Loucy (cell line): Measurements from ENCODE around the gene FBRS.
A peak's percentile ranks its signal among the peaks of the same experiment; 100 is the strongest.

ENCODE experiments used
- H2AFZ ChIP-seq: fragments of 200-600 bp; sonication (generic); 2 replicates; pipeline ENCODE4 v1.6.0; 2016; ENCODE audit warnings: antibody characterized with exemption, mild to moderate bottlenecking, low read length, moderate library complexity
- H3F3A ChIP-seq: fragments of 200-600 bp; 2 replicates; pipeline ENCODE4 v1.6.0; 2016; ENCODE audit warnings: antibody characterized with exemption, low read depth, mild to moderate bottlenecking
- H3K27me3 ChIP-seq: fragments of 200-600 bp; sonication (generic); 2 replicates; pipeline ENCODE4 v1.6.1; 2014; ENCODE audit warnings: low read length, mild to moderate bottlenecking; ENCODE audit not compliant: insufficient read depth, poor library complexity, severe bottlenecking
- H3K36me3 ChIP-seq: fragments of 200-600 bp; sonication (generic); 2 replicates; pipeline ENCODE4 v1.6.1; 2016; ENCODE audit warnings: low read length; ENCODE audit not compliant: insufficient read depth
- H3K4me1 ChIP-seq: fragments of 200-600 bp; sonication (generic); 2 replicates; pipeline ENCODE4 v1.5.1; 2014; ENCODE audit warnings: low read length, mild to moderate bottlenecking; ENCODE audit not compliant: insufficient read depth, poor library complexity, severe bottlenecking
- H3K4me2 ChIP-seq: fragments of 200-600 bp; sonication (generic); 2 replicates; pipeline ENCODE4 v1.6.0; 2014; ENCODE audit warnings: antibody characterized with exemption, low read length, low read depth, mild to moderate bottlenecking; ENCODE audit not compliant: poor library complexity, severe bottlenecking
- H3K4me3 ChIP-seq: fragments of 200-600 bp; sonication (generic); 2 replicates; pipeline ENCODE4 v1.5.1; 2014; ENCODE audit warnings: low read length, mild to moderate bottlenecking, mixed read lengths; ENCODE audit not compliant: poor library complexity, severe bottlenecking
- H3K79me2 ChIP-seq: fragments of 200-600 bp; sonication (generic); 2 replicates; pipeline ENCODE4 v1.6.1; 2014; ENCODE audit warnings: low read length; ENCODE audit not compliant: insufficient read depth
- H3K9ac ChIP-seq: fragments of 200-600 bp; sonication (generic); 2 replicates; pipeline ENCODE4 v1.6.0; 2014; ENCODE audit warnings: mild to moderate bottlenecking, low read depth, low read length, moderate library complexity; ENCODE audit not compliant: poor library complexity, severe bottlenecking
- H3K9me2 ChIP-seq: fragments of 200-600 bp; sonication (generic); replicated peaks from 2 replicates; pipeline ENCODE4 v1.6.1; 2016; ENCODE audit warnings: low read depth, low read length, mixed read lengths
- H3K9me3 ChIP-seq: fragments of 200-600 bp; sonication (generic); 2 replicates; pipeline ENCODE4 v1.6.1; 2014; ENCODE audit warnings: mild to moderate bottlenecking, antibody characterized with exemption, low read length, low read depth; ENCODE audit not compliant: insufficient read depth
- H4K20me1 ChIP-seq: fragments of 200-600 bp; sonication (generic); 2 replicates; pipeline ENCODE4 v1.6.0; 2014; ENCODE audit warnings: antibody characterized with exemption, low read length, mild to moderate bottlenecking; ENCODE audit not compliant: insufficient read depth, poor library complexity, severe bottlenecking
- EZH2phosphoT487 ChIP-seq: fragments of 200-600 bp; IDR thresholded peaks from 2 replicates; pipeline ENCODE4 v1.6.1; 2018; ENCODE audit warnings: antibody characterized with exemption, mild to moderate bottlenecking, moderate library complexity, borderline replicate concordance
- TF ChIP-seq, protein P1 (sequence below): fragments of 200-600 bp; sonication (generic); conservative IDR thresholded peaks from 2 replicates; pipeline ENCODE4 v1.5.1; 2014; ENCODE audit warnings: mild to moderate bottlenecking, antibody characterized with exemption, low read length

FBRS gene

DNA sequence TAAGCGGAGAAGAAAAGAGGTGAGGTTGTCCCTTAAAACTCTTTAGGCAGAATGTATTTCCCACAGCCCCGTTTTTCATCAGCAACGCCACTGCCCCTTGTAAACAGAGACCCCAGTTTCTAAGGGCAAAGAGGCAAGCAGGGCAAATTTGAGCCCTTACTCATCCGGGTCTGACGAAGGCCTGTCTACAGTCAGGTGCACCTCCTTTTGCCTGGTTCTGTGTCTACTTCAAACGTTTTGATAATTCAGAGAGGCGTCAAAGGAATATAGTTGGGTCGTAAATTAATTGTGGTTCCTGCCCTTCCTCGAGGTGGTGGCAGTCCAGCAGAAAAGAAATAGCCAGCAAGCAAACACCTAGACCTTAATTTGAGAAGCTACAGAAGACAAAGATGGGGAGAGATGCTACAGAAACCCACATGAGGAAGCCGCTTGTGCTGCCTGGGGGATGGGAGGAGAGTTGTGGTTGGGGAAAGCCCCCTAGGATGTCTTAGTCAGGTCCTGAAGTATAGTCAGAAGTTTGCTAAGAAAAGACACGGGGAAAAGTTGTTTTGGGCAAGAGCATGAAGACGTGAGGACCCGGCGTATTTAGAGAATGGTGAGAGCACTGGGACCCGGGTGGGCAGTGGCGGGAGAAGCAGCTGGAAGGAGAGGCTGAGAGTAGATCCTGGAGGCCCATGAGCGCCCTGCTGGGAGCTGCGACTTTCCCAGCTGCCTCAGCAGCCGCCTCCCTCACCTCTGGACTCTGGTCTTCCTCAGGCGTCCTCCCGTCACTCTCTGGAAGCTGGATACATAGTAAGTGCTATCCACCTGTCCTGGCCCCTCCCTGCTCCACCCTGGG lies 2.4 kb downstream of the FBRS start:
- Histone ChIP-seq H3F3A (peaks cover 4% of the 10 kb centered on the region; the same call in 1 of the 2 replicates), H3K4me3 (peak overlapping the region; percentile 74), H3K9me2 (no peaks in the 10 kb centered on the region), H3K9ac (peak overlapping the region; percentile 93), H2AFZ (no peak overlapping the region), H3K27me3 (no peaks in the 10 kb centered on the region), H3K9me3 (no peaks in the 10 kb centered on the region), H3K36me3 (peaks cover 43% of the 10 kb centered on the region; the same call in 1 of the 2 replicates), H3K4me2 (peak overlapping the region; percentile 99), H3K79me2 (peaks cover 58% of the 10 kb centered on the region), H4K20me1 (peaks cover 46% of the 10 kb centered on the region), H3K4me1 (peaks cover 29% of the 10 kb centered on the region)
- TF ChIP-seq EZH2phosphoT487, result no peak
- TF ChIP-seq, protein P1, sequence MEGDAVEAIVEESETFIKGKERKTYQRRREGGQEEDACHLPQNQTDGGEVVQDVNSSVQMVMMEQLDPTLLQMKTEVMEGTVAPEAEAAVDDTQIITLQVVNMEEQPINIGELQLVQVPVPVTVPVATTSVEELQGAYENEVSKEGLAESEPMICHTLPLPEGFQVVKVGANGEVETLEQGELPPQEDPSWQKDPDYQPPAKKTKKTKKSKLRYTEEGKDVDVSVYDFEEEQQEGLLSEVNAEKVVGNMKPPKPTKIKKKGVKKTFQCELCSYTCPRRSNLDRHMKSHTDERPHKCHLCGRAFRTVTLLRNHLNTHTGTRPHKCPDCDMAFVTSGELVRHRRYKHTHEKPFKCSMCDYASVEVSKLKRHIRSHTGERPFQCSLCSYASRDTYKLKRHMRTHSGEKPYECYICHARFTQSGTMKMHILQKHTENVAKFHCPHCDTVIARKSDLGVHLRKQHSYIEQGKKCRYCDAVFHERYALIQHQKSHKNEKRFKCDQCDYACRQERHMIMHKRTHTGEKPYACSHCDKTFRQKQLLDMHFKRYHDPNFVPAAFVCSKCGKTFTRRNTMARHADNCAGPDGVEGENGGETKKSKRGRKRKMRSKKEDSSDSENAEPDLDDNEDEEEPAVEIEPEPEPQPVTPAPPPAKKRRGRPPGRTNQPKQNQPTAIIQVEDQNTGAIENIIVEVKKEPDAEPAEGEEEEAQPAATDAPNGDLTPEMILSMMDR, result no peak

DNA sequence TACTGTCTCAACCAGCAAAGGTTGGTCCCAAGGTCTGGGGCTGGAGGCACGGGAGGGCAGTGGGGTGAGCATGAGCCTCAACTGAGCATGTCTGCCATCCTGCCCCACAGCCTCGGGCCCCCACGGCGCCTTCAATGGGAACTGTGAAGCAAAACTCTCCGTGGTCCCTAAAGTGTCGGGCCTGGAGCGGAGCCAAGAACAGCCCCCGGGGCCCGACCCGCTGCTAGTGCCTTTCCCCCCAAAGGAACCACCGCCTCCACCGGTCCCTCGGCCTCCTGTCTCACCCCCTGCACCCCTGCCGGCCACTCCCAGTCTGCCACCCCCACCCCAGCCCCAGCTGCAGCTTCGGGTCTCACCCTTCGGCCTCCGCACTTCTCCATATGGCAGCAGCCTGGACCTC lies 4.2 kb downstream of the FBRS start:
- peak overlapping the region; percentile 99 for H3K4me2 ChIP-seq
- H2AFZ ChIP-seq, result no peak overlapping the region
- H3K27me3 ChIP-seq, result no peaks in the 10 kb centered on the region
- H3K9ac ChIP-seq, result peak overlapping the region; percentile 93
- H4K20me1 ChIP-seq, result peaks cover 46% of the 10 kb centered on the region
- no peak overlapping the region for H3K4me3 ChIP-seq
- peaks cover 2% of the 10 kb centered on the region; the same call in 1 of the 2 replicates for H3F3A ChIP-seq
- no peaks in the 10 kb centered on the region for H3K9me2 ChIP-seq
- H3K9me3 ChIP-seq, result no peaks in the 10 kb centered on the region
- TF ChIP-seq, protein P1, result no peak
- no peak for TF ChIP-seq EZH2phosphoT487
- peaks cover 26% of the 10 kb centered on the region for H3K4me1 ChIP-seq
- H3K36me3 ChIP-seq, result peaks cover 57% of the 10 kb centered on the region; the same call in 1 of the 2 replicates
- H3K79me2 ChIP-seq, result peaks cover 58% of the 10 kb centered on the region

DNA sequence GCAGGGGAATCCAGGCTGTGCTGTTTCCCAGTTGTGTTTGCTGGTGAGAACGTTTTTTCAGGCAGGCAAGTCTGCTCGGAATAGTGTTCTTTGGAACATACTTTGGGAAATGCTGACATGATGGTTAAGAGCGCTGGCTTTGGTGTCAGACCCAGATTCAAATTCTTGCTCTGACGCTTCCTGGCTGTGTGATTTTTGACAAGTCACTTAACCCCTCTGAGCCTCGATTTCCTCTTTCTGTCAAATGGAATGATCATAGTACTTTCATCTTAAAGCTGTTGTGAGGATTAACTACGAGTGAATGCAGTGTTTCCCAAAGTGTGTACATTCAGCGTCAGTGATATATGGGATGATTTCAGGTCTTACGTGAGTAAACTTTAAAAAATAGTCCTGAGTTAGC lies 4.8 kb downstream of the FBRS start:
- no peak for TF ChIP-seq EZH2phosphoT487
- TF ChIP-seq, protein P1, result no peak
- Histone ChIP-seq H2AFZ (no peak overlapping the region), H3K9me2 (no peaks in the 10 kb centered on the region), H3K4me2 (peak overlapping the region; percentile 99), H3K79me2 (peaks cover 58% of the 10 kb centered on the region), H3K4me3 (no peak overlapping the region), H3K36me3 (peaks cover 63% of the 10 kb centered on the region; the same call in 1 of the 2 replicates), H3K27me3 (no peaks in the 10 kb centered on the region), H4K20me1 (peaks cover 46% of the 10 kb centered on the region), H3K9me3 (no peaks in the 10 kb centered on the region), H3F3A (no peaks in the 10 kb centered on the region), H3K9ac (no peak overlapping the region), H3K4me1 (peaks cover 24% of the 10 kb centered on the region)
